WTC11 (cell line): ENCODE results near the gene VAV2. TPM values are rescaled to one million over a fixed set of nuclear protein-coding genes. Genes with fewer than 3 reads are reported as not detected.

ENCODE experiments used
- ATAC-seq: fragments of 200-7000 bp; cut with Tn5 transposase; 2 replicates; pipeline ENCODE4 v1.10.0; 2021; ENCODE audit warnings: mild to moderate bottlenecking, moderate library complexity
- CTCF ChIA-PET: fragments of 300-600 bp; sonication (Branson Sonifier 250); formaldehyde crosslinking; loops from one replicate; lab custom pipeline; 2021; ENCODE audit warnings: antibody characterized with exemption; lab: Charles Lee
- POLR2A ChIA-PET: fragments of 350-600 bp; sonication (Branson Sonifier 250); formaldehyde crosslinking; loops from one replicate; lab custom pipeline; 2021; ENCODE audit warnings: antibody characterized with exemption; lab: Charles Lee
- DNase-seq: peaks from one replicate; pipeline ENCODE4 v3.0.0; 2021; ENCODE audit warnings: low spot score
- H3K27ac Mint-ChIP-seq: 2 replicates; pipeline ENCODE4 v1.8.0; 2021; ENCODE audit warnings: mixed read lengths
- H3K27me3 Mint-ChIP-seq: 2 replicates; pipeline ENCODE4 v1.8.0; 2021; ENCODE audit warnings: low read depth, mild to moderate bottlenecking, moderate library complexity, mixed read lengths
- H3K36me3 Mint-ChIP-seq: 2 replicates; pipeline ENCODE4 v1.8.0; 2021; ENCODE audit warnings: mixed read lengths
- H3K4me1 Mint-ChIP-seq: 2 replicates; pipeline ENCODE4 v1.8.0; 2022; ENCODE audit warnings: mixed read lengths
- H3K4me3 Mint-ChIP-seq: 2 replicates; pipeline ENCODE4 v1.8.0; 2021; ENCODE audit warnings: mild to moderate bottlenecking, moderate library complexity, mixed read lengths
- H3K9me3 Mint-ChIP-seq: 2 replicates; pipeline ENCODE4 v1.8.0; 2021; ENCODE audit warnings: mixed read lengths
- ATF2 ChIP-seq: sonication (generic); formaldehyde crosslinking; IDR thresholded peaks from 2 replicates; pipeline ENCODE4 v1.8.1; 2022; ENCODE audit warnings: low read depth, missing genetic modification reagents, borderline replicate concordance
- ELF4 ChIP-seq: sonication (generic); formaldehyde crosslinking; IDR thresholded peaks from 2 replicates; pipeline ENCODE4 v1.8.1; 2022; ENCODE audit warnings: low read depth, mild to moderate bottlenecking, moderate library complexity, missing genetic modification reagents
- ETV6 ChIP-seq: sonication (generic); formaldehyde crosslinking; IDR thresholded peaks from 2 replicates; pipeline ENCODE4 v1.8.1; 2022; ENCODE audit warnings: mild to moderate bottlenecking, missing genetic modification reagents
- FOXK1 ChIP-seq: sonication (generic); formaldehyde crosslinking; IDR thresholded peaks from 2 replicates; pipeline ENCODE4 v1.8.0; 2022; ENCODE audit warnings: mild to moderate bottlenecking, moderate library complexity, missing genetic modification reagents
- FOXP1 ChIP-seq: sonication (generic); formaldehyde crosslinking; IDR thresholded peaks from 2 replicates; pipeline ENCODE4 v1.8.0; 2022; ENCODE audit warnings: missing genetic modification reagents, mild to moderate bottlenecking, moderate library complexity, borderline replicate concordance
- GRHL2 ChIP-seq: fragments of 250-450 bp; sonication (Bioruptor Pico); IDR thresholded peaks from 2 replicates; pipeline ENCODE4 v1.8.0; 2022; ENCODE audit warnings: mild to moderate bottlenecking, moderate library complexity; ENCODE audit not compliant: insufficient replicate concordance, severe bottlenecking
- HMGXB4 ChIP-seq: sonication (generic); formaldehyde crosslinking; IDR thresholded peaks from 2 replicates; pipeline ENCODE4 v1.8.1; 2023; ENCODE audit warnings: mild to moderate bottlenecking, moderate library complexity, missing genetic modification reagents
- IRF2 ChIP-seq: sonication (generic); formaldehyde crosslinking; IDR thresholded peaks from 2 replicates; pipeline ENCODE4 v1.8.0; 2022; ENCODE audit warnings: low read depth, missing genetic modification reagents, borderline replicate concordance
- MLX ChIP-seq: sonication (generic); formaldehyde crosslinking; IDR thresholded peaks from 2 replicates; pipeline ENCODE4 v1.8.1; 2023; ENCODE audit warnings: mild to moderate bottlenecking, missing genetic modification reagents, moderate library complexity
- MXD4 ChIP-seq: fragments of 250-450 bp; sonication (Bioruptor Pico); IDR thresholded peaks from 2 replicates; pipeline ENCODE4 v1.8.0; 2021; ENCODE audit warnings: mild to moderate bottlenecking, moderate library complexity, borderline replicate concordance
- MYBL2 ChIP-seq: sonication (generic); formaldehyde crosslinking; IDR thresholded peaks from 2 replicates; pipeline ENCODE4 v1.8.1; 2023; ENCODE audit warnings: mild to moderate bottlenecking, moderate library complexity, missing genetic modification reagents
- NR2C2 ChIP-seq: sonication (generic); formaldehyde crosslinking; IDR thresholded peaks from 2 replicates; pipeline ENCODE4 v1.8.0; 2022; ENCODE audit warnings: mild to moderate bottlenecking, missing genetic modification reagents
- NR3C1 ChIP-seq: sonication (generic); formaldehyde crosslinking; conservative IDR thresholded peaks from 2 replicates; pipeline ENCODE4 v1.8.1; 2023; ENCODE audit warnings: low read depth, mild to moderate bottlenecking, missing genetic modification reagents
- PRDM15 ChIP-seq: sonication (generic); formaldehyde crosslinking; IDR thresholded peaks from 2 replicates; pipeline ENCODE4 v1.8.0; 2022; ENCODE audit warnings: missing genetic modification reagents
- PRRX2 ChIP-seq: fragments of 250-450 bp; sonication (Bioruptor Pico); IDR thresholded peaks from 2 replicates; pipeline ENCODE4 v1.8.0; 2021; ENCODE audit warnings: mild to moderate bottlenecking
- SMAD4 ChIP-seq: sonication (generic); formaldehyde crosslinking; IDR thresholded peaks from 2 replicates; pipeline ENCODE4 v1.8.0; 2022; ENCODE audit warnings: mild to moderate bottlenecking, missing genetic modification reagents
- SP1 ChIP-seq: sonication (generic); formaldehyde crosslinking; conservative IDR thresholded peaks from 2 replicates; pipeline ENCODE4 v1.8.1; 2022; ENCODE audit warnings: missing genetic modification reagents
- ZNF423 ChIP-seq: fragments of 250-450 bp; sonication (Bioruptor Pico); IDR thresholded peaks from 2 replicates; pipeline ENCODE4 v2.1.2; 2022; ENCODE audit warnings: mild to moderate bottlenecking, moderate library complexity
- ZNF671 ChIP-seq: fragments of 250-450 bp; sonication (Bioruptor Pico); IDR thresholded peaks from 2 replicates; pipeline ENCODE4 v1.8.0; 2021; ENCODE audit warnings: mild to moderate bottlenecking
- total RNA-seq: library from RNA; stranded (reverse); gene quantifications from 3 replicates; pipeline ENCODE4 v1.2.3, GENCODE V29; 2021

Gene VAV2
- total RNA-seq, 1 experiment from 2014 or later = 39.7 TPM

GRCh38 chr9:133987946-133988665, 4.0 kb downstream of the VAV2 start:
- H3K4me3 Mint-ChIP-seq = no peak overlapping the region
- POLR2A ChIA-PET = no interaction called here
- peaks cover 32% of the 10 kb centered on the region for H3K4me1 Mint-ChIP-seq

GRCh38 chr9:133987446-133987788, 4.7 kb downstream of the VAV2 start:
- POLR2A ChIA-PET = no interaction called here
- DNase-seq = no peak
- Mint-ChIP-seq H3K27me3 (no peaks in the 10 kb centered on the region), H3K4me3 (no peak overlapping the region), H3K27ac (no peak overlapping the region), H3K36me3 (no peaks in the 10 kb centered on the region), H3K4me1 (peaks cover 33% of the 10 kb centered on the region), H3K9me3 (no peaks in the 10 kb centered on the region)
- no peak for ATAC-seq
- CTCF ChIA-PET = no interaction called here
- TF ChIP-seq GRHL2 (CRISPR knock-in tag) = no peak
- TF ChIP-seq PRRX2 (CRISPR knock-in tag) = no peak
- no peak for TF ChIP-seq MXD4
- TF ChIP-seq HMGXB4 (CRISPR knock-in tag) = no peak
- TF ChIP-seq ATF2 (CRISPR knock-in tag) = no peak
- TF ChIP-seq ELF4 (CRISPR knock-in tag) = no peak
- TF ChIP-seq FOXP1 (CRISPR knock-in tag) = no peak
- TF ChIP-seq PRDM15 (CRISPR knock-in tag) = no peak

More at GRCh38 chr9:133987946-133988665, 4.0 kb downstream of the VAV2 start:
- TF ChIP-seq MYBL2 = no peak
- no peak for TF ChIP-seq FOXK1 (CRISPR knock-in tag)
- TF ChIP-seq ZNF671 = no peak
- TF ChIP-seq PRRX2 (CRISPR knock-in tag) = no peak
- TF ChIP-seq SP1 (CRISPR knock-in tag) = no peak
- TF ChIP-seq ZNF423 (CRISPR knock-in tag) = no peak
- TF ChIP-seq IRF2 (CRISPR knock-in tag) = no peak
- no peak for TF ChIP-seq SMAD4
- no peak for TF ChIP-seq ETV6
- TF ChIP-seq MXD4 = no peak
- TF ChIP-seq NR3C1 (CRISPR knock-in tag) = no peak
- TF ChIP-seq NR2C2 (CRISPR knock-in tag) = no peak
- no peak for TF ChIP-seq FOXP1 (CRISPR knock-in tag)
- TF ChIP-seq ATF2 (CRISPR knock-in tag) = no peak
- TF ChIP-seq MLX (CRISPR knock-in tag) = no peak
- ATAC-seq = no peak
- Mint-ChIP-seq H3K36me3 (no peaks in the 10 kb centered on the region), H3K9me3 (no peaks in the 10 kb centered on the region), H3K27ac (no peak overlapping the region), H3K27me3 (no peaks in the 10 kb centered on the region)
- no peak for DNase-seq
- CTCF ChIA-PET = interaction anchor here (0.6 kb wide), 1 partner anchor 33 kb away, joined by 4 read pairs; no protein-coding TSS in a partner anchor
